Liver (tissue), 9 donors: ENCODE data around the gene CLEC2A. TPM values are rescaled to one million over a fixed set of nuclear protein-coding genes. Genes with fewer than 3 reads are reported as not detected.

ENCODE experiments used
- DNase-seq: peaks from one replicate; pipeline ENCODE4 v3.0.0-alpha.2; 2017; ENCODE audit warnings: low spot score
- H3K27ac ChIP-seq, 2 donors: one replicate each; pipeline ENCODE4 v1.7.0; 2013; ENCODE audit warnings: inconsistent platforms in 2 of 2, low read length in 2 of 2, control low read depth in 1 of 2, low read depth in 1 of 2, mild to moderate bottlenecking in 1 of 2
- H3K27me3 ChIP-seq, 4 donors: one replicate each; pipeline versions ENCODE4 v1.6.1 to v1.7.0; 2013; ENCODE audit warnings: low read length in 3 of 4, inconsistent platforms in 1 of 4, mild to moderate bottlenecking in 1 of 4, moderate library complexity in 1 of 4; ENCODE audit not compliant: control insufficient read depth in 4 of 4, insufficient read depth in 4 of 4
- H3K36me3 ChIP-seq, 4 donors: one replicate each; pipeline versions ENCODE4 v1.6.1 to v1.7.0; 2013; ENCODE audit warnings: low read length in 3 of 4, mild to moderate bottlenecking in 3 of 4, low read depth in 1 of 4, moderate library complexity in 1 of 4; ENCODE audit not compliant: control insufficient read depth in 4 of 4, insufficient read depth in 3 of 4
- H3K4me1 ChIP-seq, 4 donors: one replicate each; pipeline versions ENCODE4 v1.6.1 to v1.7.0; 2013; ENCODE audit warnings: low read length in 3 of 4, mild to moderate bottlenecking in 3 of 4, moderate library complexity in 1 of 4; ENCODE audit not compliant: control insufficient read depth in 4 of 4, insufficient read depth in 4 of 4
- H3K4me3 ChIP-seq, 3 donors: one replicate each; pipeline versions ENCODE4 v1.6.1 to v1.7.0; 2013; ENCODE audit warnings: low read length in 3 of 3, control low read depth in 1 of 3, low read depth in 1 of 3, mild to moderate bottlenecking in 1 of 3
- H3K9ac ChIP-seq, 2 donors: one replicate each; pipeline ENCODE4 v1.7.0; 2013; ENCODE audit warnings: low read length in 2 of 2, mild to moderate bottlenecking in 2 of 2, moderate library complexity in 2 of 2, control low read depth in 1 of 2, low read depth in 1 of 2
- H3K9me3 ChIP-seq, 4 donors: one replicate each; pipeline versions ENCODE4 v1.6.1 to v1.7.0; 2013; ENCODE audit warnings: low read length in 3 of 4; ENCODE audit not compliant: control insufficient read depth in 4 of 4
- ATF3 ChIP-seq: IDR thresholded peaks from 2 replicates; pipeline ENCODE4 v1.6.1; 2016; ENCODE audit warnings: antibody characterized with exemption
- CTCF ChIP-seq: fragments of 150-350 bp; IDR thresholded peaks from 2 replicates; pipeline ENCODE4 v1.5.1; 2017; ENCODE audit warnings: improper control_type of control experiment, low read depth, low read length; ENCODE audit not compliant: missing input control
- EGR1 ChIP-seq, 2 donors: IDR thresholded peaks; 2 replicates each; pipeline ENCODE4 v1.6.1; 2016 to 2018; ENCODE audit warnings: antibody characterized with exemption in 2 of 2, low read depth in 2 of 2
- FOXA1 ChIP-seq: IDR thresholded peaks from 2 replicates; pipeline ENCODE4 v1.6.1; 2016; ENCODE audit warnings: antibody characterized with exemption
- FOXA2 ChIP-seq: IDR thresholded peaks from 2 replicates; pipeline ENCODE4 v1.6.1; 2016; ENCODE audit warnings: antibody characterized with exemption
- GABPA ChIP-seq, 2 donors: IDR thresholded peaks in 1 of 2; conservative IDR thresholded peaks in 1 of 2; 2 replicates each; pipeline ENCODE4 v1.6.1; 2016; ENCODE audit warnings: antibody characterized with exemption in 2 of 2, mild to moderate bottlenecking in 1 of 2, moderate library complexity in 1 of 2
- HNF4A ChIP-seq, 2 donors: conservative IDR thresholded peaks; 2 replicates each; pipeline ENCODE4 v1.6.1; 2016; ENCODE audit warnings: antibody characterized with exemption in 2 of 2, mild to moderate bottlenecking in 2 of 2
- HNF4G ChIP-seq: IDR thresholded peaks from 2 replicates; pipeline ENCODE4 v1.6.1; 2016; ENCODE audit warnings: antibody characterized with exemption
- JUND ChIP-seq, 2 donors: IDR thresholded peaks; 2 replicates each; pipeline ENCODE4 v1.6.1; 2016; ENCODE audit warnings: antibody characterized with exemption in 2 of 2
- MAX ChIP-seq: IDR thresholded peaks from 2 replicates; pipeline ENCODE4 v1.6.1; 2016; ENCODE audit warnings: antibody characterized with exemption
- RAD21 ChIP-seq, 2 donors: IDR thresholded peaks; 2 replicates each; pipeline ENCODE4 v1.6.1; 2016; ENCODE audit warnings: antibody characterized with exemption in 2 of 2, mild to moderate bottlenecking in 2 of 2
- REST ChIP-seq: IDR thresholded peaks from 2 replicates; pipeline ENCODE4 v1.6.1; 2016; ENCODE audit warnings: antibody characterized with exemption, mild to moderate bottlenecking
- RXRA ChIP-seq, 2 donors: IDR thresholded peaks; 2 replicates each; pipeline ENCODE4 v1.6.1; 2017 to 2018; ENCODE audit warnings: antibody characterized with exemption in 2 of 2, mild to moderate bottlenecking in 1 of 2
- SP1 ChIP-seq: IDR thresholded peaks from 2 replicates; pipeline ENCODE4 v1.6.1; 2018; ENCODE audit warnings: antibody characterized with exemption, mild to moderate bottlenecking
- TAF1 ChIP-seq: conservative IDR thresholded peaks from 2 replicates; pipeline ENCODE4 v1.6.1; 2016; ENCODE audit warnings: antibody characterized with exemption, mild to moderate bottlenecking
- ZBTB33 ChIP-seq: IDR thresholded peaks from 2 replicates; pipeline ENCODE4 v1.6.1; 2016; ENCODE audit warnings: antibody characterized with exemption
- WGBS: extraction: QIAGEN DNeasy Blood & Tissue Kit; methylation state at CpG from one replicate; pipeline ENCODE4 v1.1.7; 2013; 5-methylcytosine and 5-hydroxymethylcytosine counted together
- polyA plus RNA-seq, 2 donors: library from polyadenylated mRNA; stranded (reverse) in 1 of 2; unstranded in 1 of 2; fragments of 200-250 nt in 1 of 2; fragments of >200 nt in 1 of 2; fragmentation: Nextera tagmentation in 1 of 2; extraction: Ambion mirVana in 1 of 2; gene quantifications; one replicate each; pipeline versions ENCODE4 v1.2.1 to v1.2.3, GENCODE V29; 2013 to 2015
- total RNA-seq, 2 donors: library from RNA; depleted of rRNA; stranded (reverse); fragments of >200 nt; gene quantifications; one replicate each; pipeline ENCODE4 v1.2.3, GENCODE V29; 2014
- donor health status: healthy.
- donor health status: healthy.
- donor health status: healthy.
- donor health status: healthy.
- donor health status: healthy.

CLEC2A gene
- total and polyA plus RNA-seq, 4 donors: not detected

- Histone ChIP-seq H3K9ac (no peak overlapping the region), H3K4me1 (no peaks in the 10 kb centered on the region), H3K27ac (no peak overlapping the region), H3K36me3 (no peaks in the 10 kb centered on the region), H3K9me3 (no peaks in the 10 kb centered on the region), H3K27me3 (no peaks in the 10 kb centered on the region), H3K4me3 (no peak overlapping the region)
- WGBS: 94% methylated on average over 3 of the region's 3 CpGs
- TF ChIP-seq EGR1 (IDR thresholded peaks at IDR 0.05; ENCODE audit: low read depth in 2 of 2) (no peak), MAX (no peak), GABPA (IDR thresholded peaks at IDR 0.05 in 1 of 2, conservative IDR thresholded peaks at IDR 0.05 in 1 of 2) (no peak), JUND (IDR thresholded peaks at IDR 0.05) (no peak), TAF1 (no peak), SP1 (no peak), ZBTB33 (no peak), FOXA2 (no peak)
- no peak for DNase-seq
Measured at GRCh38 chr12:9919443-9919842, 12.7 kb downstream of the CLEC2A start.

- Histone ChIP-seq H3K27me3 (no peaks in the 10 kb centered on the region), H3K4me3 (no peak overlapping the region), H3K9me3 (peaks cover 6 to 18% (median 9%) of the 10 kb centered on the region in 4 donors), H3K9ac (no peak overlapping the region), H3K4me1 (no peaks in the 10 kb centered on the region), H3K36me3 (no peaks in the 10 kb centered on the region), H3K27ac (no peak overlapping the region)
- TF ChIP-seq RXRA (IDR thresholded peaks at IDR 0.05): no peak
- TF ChIP-seq ZBTB33: no peak
- no peak for TF ChIP-seq MAX
- no peak for TF ChIP-seq FOXA1
- TF ChIP-seq REST: no peak
- TF ChIP-seq CTCF: no peak
- TF ChIP-seq HNF4A (conservative IDR thresholded peaks at IDR 0.05): no peak
- no peak for TF ChIP-seq SP1
- TF ChIP-seq ATF3: no peak
- TF ChIP-seq FOXA2: no peak
- no peak for TF ChIP-seq TAF1
- no peak for TF ChIP-seq EGR1 (IDR thresholded peaks at IDR 0.05; ENCODE audit: low read depth in 2 of 2)
- TF ChIP-seq RAD21 (IDR thresholded peaks at IDR 0.05): no peak
- no peak for TF ChIP-seq JUND (IDR thresholded peaks at IDR 0.05)
- no peak for TF ChIP-seq HNF4G
- no peak for DNase-seq
Measured at GRCh38 chr12:9911708-9912107, 20.5 kb downstream of the CLEC2A start.
